ENCODE measurements around the gene SVIL. TPM values are rescaled to one million over a fixed set of nuclear protein-coding genes. Genes with fewer than 3 reads are reported as not detected.
"Not testable (repeated sequence)": the region's sequence is repeated elsewhere in the genome, so short reads cannot be mapped to it uniquely, and the experiment has no call there.

SVIL gene
- total RNA-seq, 4 donors from 2014 or later = 785 to 1,099 (median 921) TPM

GRCh38 chr10:29595146-29595545, 39.6 kb downstream of the SVIL start:
- no peak overlapping the region for H3K4me3 ChIP-seq
- intact Hi-C loops (cut with DNase I) = loop anchor here (10.0 kb wide), 1 partner anchor 140 kb away; no protein-coding TSS in a partner anchor
- 87% methylated on average over 8 of the region's 8 CpGs for WGBS
- peaks cover 0 to 19% (median 8%) of the 10 kb centered on the region in 4 donors for H3K36me3 ChIP-seq
- TF ChIP-seq POLR2AphosphoS5 (IDR thresholded peaks at IDR 0.05) (no peak), POLR2A (IDR thresholded peaks at IDR 0.05; ENCODE audit: low read depth) (no peak), EP300 (IDR thresholded peaks at IDR 0.05) (no peak)
- TF ChIP-seq, protein P1, sequence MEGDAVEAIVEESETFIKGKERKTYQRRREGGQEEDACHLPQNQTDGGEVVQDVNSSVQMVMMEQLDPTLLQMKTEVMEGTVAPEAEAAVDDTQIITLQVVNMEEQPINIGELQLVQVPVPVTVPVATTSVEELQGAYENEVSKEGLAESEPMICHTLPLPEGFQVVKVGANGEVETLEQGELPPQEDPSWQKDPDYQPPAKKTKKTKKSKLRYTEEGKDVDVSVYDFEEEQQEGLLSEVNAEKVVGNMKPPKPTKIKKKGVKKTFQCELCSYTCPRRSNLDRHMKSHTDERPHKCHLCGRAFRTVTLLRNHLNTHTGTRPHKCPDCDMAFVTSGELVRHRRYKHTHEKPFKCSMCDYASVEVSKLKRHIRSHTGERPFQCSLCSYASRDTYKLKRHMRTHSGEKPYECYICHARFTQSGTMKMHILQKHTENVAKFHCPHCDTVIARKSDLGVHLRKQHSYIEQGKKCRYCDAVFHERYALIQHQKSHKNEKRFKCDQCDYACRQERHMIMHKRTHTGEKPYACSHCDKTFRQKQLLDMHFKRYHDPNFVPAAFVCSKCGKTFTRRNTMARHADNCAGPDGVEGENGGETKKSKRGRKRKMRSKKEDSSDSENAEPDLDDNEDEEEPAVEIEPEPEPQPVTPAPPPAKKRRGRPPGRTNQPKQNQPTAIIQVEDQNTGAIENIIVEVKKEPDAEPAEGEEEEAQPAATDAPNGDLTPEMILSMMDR (IDR thresholded peaks at IDR 0.05) = no peak
- no peaks in the 10 kb centered on the region for H3K27me3 ChIP-seq
- no peak for DNase-seq (ENCODE audit: extremely low spot score)
- H3K27ac ChIP-seq (replicated peaks in 1 of 4) = peak overlapping the region; percentile 32 to 80 (median 59)
- no peaks in the 10 kb centered on the region for H3K9me3 ChIP-seq
- H3K4me1 ChIP-seq = peaks cover 46 to 100% (median 99%) of the 10 kb centered on the region in 4 donors

DNA sequence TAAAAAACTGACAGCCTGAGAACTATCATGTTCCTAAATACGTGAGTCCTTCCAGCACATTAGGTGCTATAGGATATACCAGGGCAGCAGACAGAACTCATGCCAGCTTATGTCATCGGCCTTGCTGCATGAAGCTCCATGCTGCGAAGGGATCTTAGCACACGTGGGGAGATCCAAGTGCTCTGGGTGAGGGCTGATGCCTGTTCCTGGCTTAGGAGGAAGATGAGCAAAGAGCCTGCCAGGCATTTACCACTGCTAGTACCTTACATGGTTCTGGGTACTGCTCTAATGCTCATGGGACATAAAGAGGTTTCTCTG, 43.2 kb downstream of the SVIL start:
- H3K4me1 ChIP-seq = peaks cover 42 to 100% (median 97%) of the 10 kb centered on the region in 4 donors

GRCh38 chr10:29590915-29591650, 43.7 kb downstream of the SVIL start:
- TF ChIP-seq POLR2A (IDR thresholded peaks at IDR 0.05; ENCODE audit: low read depth) (no peak), POLR2AphosphoS5 (IDR thresholded peaks at IDR 0.05) (no peak), EP300 (IDR thresholded peaks at IDR 0.05) (no peak)
- TF ChIP-seq, protein P1 (IDR thresholded peaks at IDR 0.05) = no peak
- no peaks in the 10 kb centered on the region for H3K27me3 ChIP-seq
- H3K4me1 ChIP-seq = peaks cover 46 to 100% (median 96%) of the 10 kb centered on the region in 4 donors
- H3K27ac ChIP-seq (replicated peaks in 1 of 4) = peak overlapping the region; percentile 70 to 84 (median 80)
- intact Hi-C loops (cut with DNase I) = loop anchor here (10.0 kb wide), 1 partner anchor 144 kb away; no protein-coding TSS in a partner anchor
- H3K9me3 ChIP-seq = no peaks in the 10 kb centered on the region
- DNase-seq (ENCODE audit: extremely low spot score) = peak; percentile 70
- 51% methylated on average over 2 of the region's 2 CpGs for WGBS
- H3K4me3 ChIP-seq = no peak overlapping the region
- H3K36me3 ChIP-seq = peaks cover 0 to 11% (median 5%) of the 10 kb centered on the region in 4 donors

More for the DNA sequence above, 43.2 kb downstream of the SVIL start:
- Histone ChIP-seq H3K27me3 (no peaks in the 10 kb centered on the region), H3K9me3 (no peaks in the 10 kb centered on the region), H3K27ac (replicated peaks in 1 of 4) (peak overlapping the region; percentile 70 to 84 (median 80)), H3K36me3 (peaks cover 0 to 15% (median 7%) of the 10 kb centered on the region in 4 donors), H3K4me3 (no peak overlapping the region)
- no peak for DNase-seq (ENCODE audit: extremely low spot score)
- WGBS = 57% methylated on average over 3 of the region's 4 CpGs
- TF ChIP-seq EP300 (IDR thresholded peaks at IDR 0.05) = no peak
- TF ChIP-seq, protein P1 (IDR thresholded peaks at IDR 0.05) = no peak
- peak; percentile 43 to 54 for TF ChIP-seq POLR2AphosphoS5 (IDR thresholded peaks at IDR 0.05)
- intact Hi-C loops (cut with DNase I) = loop anchor here (10.0 kb wide), 1 partner anchor 143 kb away; no protein-coding TSS in a partner anchor

- H3K4me3 ChIP-seq = no peak overlapping the region
- peak overlapping the region; percentile 70 to 84 (median 80) for H3K27ac ChIP-seq (replicated peaks in 1 of 4)
- 54% methylated on average over 14 of the region's 14 CpGs for WGBS
- H3K4me1 ChIP-seq = peaks cover 62 to 100% (median 97%) of the 10 kb centered on the region in 4 donors
- no peaks in the 10 kb centered on the region for H3K27me3 ChIP-seq
- peaks cover 0 to 7% (median 2%) of the 10 kb centered on the region in 4 donors for H3K36me3 ChIP-seq
- no peak for DNase-seq (ENCODE audit: extremely low spot score)
- H3K9me3 ChIP-seq = no peaks in the 10 kb centered on the region
- TF ChIP-seq POLR2AphosphoS5 (IDR thresholded peaks at IDR 0.05) (peak in 1 of 2 donors; percentile 35), EP300 (IDR thresholded peaks at IDR 0.05) (no peak), POLR2A (IDR thresholded peaks at IDR 0.05; ENCODE audit: low read depth) (no peak)
- TF ChIP-seq, protein P1 (IDR thresholded peaks at IDR 0.05) = no peak
- intact Hi-C loops (cut with DNase I) = no loop called here
Measured at GRCh38 chr10:29588629-29589421, 45.9 kb downstream of the SVIL start.

DNA sequence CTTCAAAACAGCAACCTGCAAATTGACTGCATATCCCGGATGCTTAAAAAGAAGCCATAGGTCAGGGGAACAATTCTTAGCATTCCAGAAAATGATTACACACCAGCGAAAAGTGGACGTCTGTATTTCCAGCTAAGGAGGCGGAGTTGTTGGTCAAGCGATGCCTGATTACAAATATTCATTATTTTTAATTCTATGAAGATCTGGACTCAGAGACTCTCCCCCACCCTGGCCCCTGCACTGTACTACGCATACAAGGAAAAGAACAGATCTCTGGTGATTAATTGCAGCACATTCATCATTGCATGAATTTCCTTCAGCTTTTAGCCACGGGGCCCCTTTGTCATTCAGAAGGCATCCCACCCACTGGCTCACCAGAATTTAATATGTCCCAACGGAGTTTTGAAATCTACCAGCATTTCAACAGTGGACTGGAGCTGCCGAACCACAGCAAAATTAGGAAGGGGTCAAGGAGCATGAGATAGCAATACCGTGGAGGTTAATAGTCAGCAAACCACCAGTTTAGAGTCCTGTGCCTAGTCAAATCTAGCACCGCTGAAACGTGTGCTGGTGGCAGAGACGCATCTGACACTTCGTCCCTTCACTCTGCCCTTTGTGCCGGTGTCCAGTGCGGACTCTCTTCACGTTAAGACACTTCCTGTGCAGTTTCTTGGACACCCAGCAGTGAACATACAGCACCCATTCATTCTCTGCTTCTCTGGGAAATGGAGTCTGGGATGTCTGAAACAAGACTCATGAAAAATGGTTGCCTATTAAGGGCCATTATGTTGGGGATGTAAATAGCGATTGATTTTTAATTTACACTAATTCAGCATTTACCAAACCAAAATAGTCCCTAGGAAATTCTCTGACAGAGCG, 46.8 kb downstream of the SVIL start:
- 46% methylated on average over 11 of the region's 19 CpGs for WGBS
- H3K4me1 ChIP-seq = peaks cover 54 to 100% (median 97%) of the 10 kb centered on the region in 4 donors
- intact Hi-C loops (cut with DNase I) = not testable (repeated sequence)

More for the DNA sequence above, 46.8 kb downstream of the SVIL start:
- H3K4me3 ChIP-seq; H3K27me3 ChIP-seq; H3K36me3 ChIP-seq; DNase-seq (ENCODE audit: extremely low spot score); H3K9me3 ChIP-seq: not testable (repeated sequence)
- peak overlapping the region; percentile 70 to 84 (median 80) for H3K27ac ChIP-seq (replicated peaks in 1 of 4)

All from esophagus muscularis mucosa (tissue), 4 donors.